HG03575 (cell line): ENCODE measurements around the gene TBC1D22A.
"Not testable (repeated sequence)": the region's sequence is repeated elsewhere in the genome, so short reads cannot be mapped to it uniquely, and the experiment has no call there.

Experiments used
- ATAC-seq: cut with Tn5 transposase; IDR thresholded peaks from one replicate; pipeline ENCODE4 v1.9.1; 2021; ENCODE audit not compliant: unreplicated experiment, insufficient number of reproducible peaks, low FRiP score; ENCODE audit errors: extremely low read depth

The TBC1D22A gene

DNA sequence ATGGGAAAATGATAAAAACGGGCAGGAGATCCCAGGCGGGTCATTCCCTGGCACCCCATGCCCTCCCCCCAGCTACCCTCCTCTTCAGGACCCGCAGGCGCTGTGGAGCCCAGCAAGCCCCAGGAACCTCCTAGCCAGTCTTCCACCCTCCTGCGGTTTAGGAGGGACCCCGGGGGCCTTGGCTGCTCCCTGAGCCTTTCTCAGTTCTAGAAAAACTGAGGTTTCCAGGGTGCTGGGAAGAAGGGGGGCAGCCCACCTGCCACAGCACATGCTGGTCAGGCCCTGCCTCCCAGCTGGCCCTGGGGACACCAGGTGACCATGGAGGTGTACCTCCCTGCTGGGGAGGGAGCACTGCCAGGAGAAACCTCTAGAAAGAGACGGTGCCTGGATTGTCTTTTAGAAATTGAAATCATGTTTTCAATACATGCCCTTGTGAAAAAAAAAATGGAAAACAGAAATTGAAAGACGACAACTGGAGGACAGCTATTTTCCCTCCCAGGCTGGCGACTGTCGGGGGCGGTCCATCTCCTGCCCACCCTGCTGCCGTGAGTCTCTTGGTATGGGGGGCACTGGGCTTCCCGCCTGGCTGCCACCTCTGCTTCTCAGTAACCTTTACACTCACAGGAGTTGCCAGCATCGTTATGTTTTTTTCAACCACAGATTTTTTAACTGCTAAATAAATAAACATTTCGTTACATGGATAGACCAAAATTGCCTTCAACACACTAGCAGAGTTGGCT lies 398.5 kb downstream of the TBC1D22A start:
- ATAC-seq = no peak

GRCh38 chr22:47161631-47162030 lies 399.2 kb downstream of the TBC1D22A start:
- ATAC-seq = no peak

GRCh38 chr22:47162865-47163264 lies 400.4 kb downstream of the TBC1D22A start:
- ATAC-seq = no peak

GRCh38 chr22:47163481-47163855 lies 401.0 kb downstream of the TBC1D22A start:
- ATAC-seq = no peak

DNA sequence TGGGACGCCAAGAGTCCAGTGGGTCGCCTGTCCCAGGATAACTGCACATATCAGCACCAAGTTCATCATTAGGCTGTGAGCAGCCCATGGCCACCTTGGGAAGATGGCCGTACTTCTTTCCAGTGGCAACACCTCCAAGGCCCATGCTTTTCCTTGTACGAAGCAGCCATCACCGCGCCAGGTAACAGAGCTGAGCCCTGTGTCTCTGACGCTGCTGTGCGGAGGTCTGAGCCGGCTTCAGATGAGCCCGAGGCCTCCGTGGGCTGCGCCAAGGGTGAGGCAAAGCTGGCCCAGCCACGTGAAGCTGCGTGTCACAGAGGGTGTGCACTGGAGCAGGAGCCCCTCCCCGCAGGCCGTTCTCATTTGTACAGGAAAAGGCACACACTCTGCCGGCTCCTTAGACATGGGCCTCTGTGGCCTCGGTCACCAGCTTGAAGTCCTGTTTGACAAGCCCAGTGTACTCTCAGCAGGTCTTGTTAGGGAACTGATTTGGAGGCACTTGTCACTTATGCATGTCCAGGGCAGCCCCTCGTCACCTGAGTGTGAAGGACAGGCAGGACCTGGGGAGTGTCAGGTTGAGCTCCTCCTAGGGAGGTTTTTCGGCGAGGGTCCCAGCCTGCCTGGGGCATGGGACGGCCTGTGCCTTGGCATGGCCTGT lies 401.5 kb downstream of the TBC1D22A start:
- no peak for ATAC-seq

DNA sequence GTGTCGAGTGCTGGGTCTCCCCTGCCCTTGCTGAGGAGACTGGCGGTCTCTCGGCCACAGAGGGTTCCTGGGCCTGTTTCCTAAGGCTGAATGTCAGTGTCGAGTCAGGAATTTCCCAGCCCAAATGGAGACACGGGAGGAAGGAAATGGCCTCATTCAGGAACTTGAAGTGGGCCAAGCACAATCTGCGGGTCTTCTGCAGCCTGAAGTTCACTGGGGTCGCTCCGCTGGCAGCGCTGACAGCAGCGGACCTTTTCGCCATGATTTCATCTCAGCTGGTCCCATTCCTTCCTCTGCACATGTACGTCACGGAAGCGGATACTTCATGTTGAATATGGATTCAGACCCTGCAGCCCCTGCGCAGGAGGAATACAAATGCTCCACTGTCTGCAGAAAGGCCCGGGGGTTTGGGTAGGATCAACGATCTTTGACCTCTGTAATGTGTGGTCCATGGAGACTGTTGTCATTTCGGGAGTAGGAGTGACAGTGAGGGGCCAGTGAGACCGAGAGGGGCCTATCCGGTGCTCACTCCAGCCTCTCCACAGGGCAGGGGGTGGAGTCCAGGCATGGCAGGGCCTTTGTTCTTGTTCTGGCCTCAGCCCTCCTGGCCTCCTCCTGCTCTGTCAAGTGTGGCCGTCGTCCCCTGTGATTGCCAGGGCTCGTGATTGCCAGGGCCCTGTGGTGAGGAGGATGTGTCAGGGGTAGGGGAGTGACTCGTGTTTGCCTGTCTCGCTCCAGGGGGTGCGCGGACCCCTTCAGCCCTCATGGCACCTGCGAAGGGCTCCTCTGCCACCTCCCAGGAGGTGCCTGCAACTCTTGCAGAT lies 402.3 kb downstream of the TBC1D22A start:
- ATAC-seq = no peak

DNA sequence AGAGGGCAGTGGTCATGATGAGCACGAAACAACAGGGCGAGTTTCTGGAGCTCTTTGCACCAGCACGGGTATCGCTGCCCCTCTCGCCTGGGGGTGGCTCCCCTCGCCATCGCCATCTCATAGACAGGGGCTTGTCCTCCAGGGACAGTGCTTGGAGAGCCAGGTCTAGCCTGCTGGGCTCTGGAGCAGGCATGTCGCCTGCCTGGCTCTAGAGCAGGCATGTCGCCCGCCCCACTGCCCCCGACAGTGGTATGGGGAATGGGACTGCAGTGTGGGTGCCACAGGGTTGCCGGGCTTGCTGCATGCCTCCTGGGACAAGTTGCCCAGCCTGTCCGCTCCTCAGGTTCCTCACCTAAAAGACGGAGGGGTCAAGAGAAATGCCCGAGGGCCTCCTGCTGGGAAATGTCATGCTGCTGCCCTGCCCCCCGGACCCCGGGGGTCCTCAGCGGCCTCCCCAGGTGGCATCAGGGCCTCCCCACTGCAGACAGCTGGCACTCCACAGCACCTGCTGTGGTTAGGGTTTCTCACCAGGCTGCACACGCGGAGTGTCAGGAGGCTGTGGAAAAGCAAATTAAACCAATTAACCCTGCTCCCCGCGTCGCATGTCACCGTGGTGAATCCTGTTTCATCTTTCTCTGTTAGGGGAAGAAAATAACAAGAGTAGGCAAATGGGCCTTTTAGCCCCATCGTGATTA lies 403.0 kb downstream of the TBC1D22A start:
- no peak for ATAC-seq

DNA sequence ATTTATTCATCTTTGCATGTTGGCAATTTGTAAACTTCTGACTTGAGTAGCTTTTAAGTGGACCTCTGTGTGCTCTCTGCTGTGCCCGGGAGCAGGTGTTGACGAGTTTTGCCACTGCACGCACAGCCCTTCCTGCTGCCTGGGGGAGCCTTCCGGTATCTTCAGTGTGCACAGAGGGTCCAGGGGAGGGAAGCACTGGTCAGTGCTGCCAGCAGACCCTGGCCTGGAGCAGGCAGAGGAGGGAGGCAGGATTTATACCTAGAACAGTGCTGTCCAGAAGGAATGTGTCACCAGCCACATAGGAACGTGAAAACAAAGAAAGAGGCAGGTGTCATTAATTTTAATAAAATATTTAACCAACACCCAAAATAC lies 403.6 kb downstream of the TBC1D22A start:
- no peak for ATAC-seq

- no peak for ATAC-seq
Observed at GRCh38 chr22:47166446-47167016, 404.1 kb downstream of the TBC1D22A start.

DNA sequence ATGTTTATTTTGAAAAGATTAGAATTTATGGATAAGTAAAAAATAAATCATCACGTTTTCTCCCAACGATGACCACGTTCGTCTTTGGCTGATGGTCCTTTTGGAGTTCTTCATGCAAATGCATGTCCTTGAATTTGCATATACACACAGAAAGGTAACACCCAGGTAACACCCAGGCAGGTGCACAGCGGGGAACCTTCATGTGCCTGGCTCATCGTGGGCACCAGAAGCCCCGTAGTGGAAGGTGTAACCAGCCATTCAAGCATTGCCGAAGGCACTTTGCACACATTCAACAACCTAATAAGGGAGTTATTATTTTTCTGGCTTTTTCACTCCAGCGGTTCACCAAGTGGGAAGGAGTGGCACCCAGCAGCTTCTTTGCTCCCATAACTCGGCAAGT lies 404.6 kb downstream of the TBC1D22A start:
- ATAC-seq = no peak

- ATAC-seq = not testable (repeated sequence)
Observed at GRCh38 chr22:47167921-47168320, 405.5 kb downstream of the TBC1D22A start.

- ATAC-seq = no peak
Observed at GRCh38 chr22:47168441-47168840, 406.0 kb downstream of the TBC1D22A start.

DNA sequence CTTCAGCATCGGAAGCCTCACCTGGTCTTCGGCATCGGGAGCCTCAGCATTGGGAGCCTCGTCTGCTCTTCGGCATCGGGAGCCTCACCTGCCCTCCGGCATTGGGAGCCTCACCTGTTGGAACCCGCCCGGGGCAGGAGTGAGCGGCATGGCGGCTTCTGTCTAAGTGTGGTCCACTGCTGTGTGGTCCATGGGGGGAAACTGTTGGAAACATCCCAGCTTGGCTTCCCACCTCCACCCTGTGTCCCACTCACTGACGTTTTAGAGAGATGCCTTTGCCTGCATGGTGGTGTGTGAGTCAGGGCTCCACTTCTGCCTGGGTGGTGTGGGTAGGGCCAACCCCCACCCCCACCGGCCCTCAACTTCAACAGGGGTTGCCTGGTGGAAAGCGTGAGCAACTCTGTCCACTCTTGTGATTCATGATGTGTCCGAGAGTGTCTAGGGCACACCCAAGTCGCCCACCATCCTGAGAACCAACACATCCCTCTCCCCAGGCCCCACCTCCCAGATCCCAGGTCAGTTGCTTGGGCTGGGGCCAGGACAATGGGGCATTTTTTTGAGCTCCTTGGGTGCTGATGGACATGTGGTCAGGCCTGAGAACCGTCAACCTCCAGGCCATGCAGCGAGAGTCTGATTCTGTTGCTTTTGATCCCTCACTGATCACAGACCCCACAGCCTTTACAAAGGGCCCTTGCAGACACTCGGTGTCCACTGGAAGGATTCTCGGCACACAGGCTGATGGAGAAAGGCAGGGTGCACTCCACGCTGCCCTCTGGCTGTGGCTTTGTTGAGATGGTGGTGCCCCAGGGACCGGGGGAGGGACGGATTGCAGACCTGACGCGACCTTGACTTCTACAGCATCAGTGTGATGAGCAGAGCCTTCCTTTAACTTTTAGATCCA lies 406.7 kb downstream of the TBC1D22A start:
- no peak for ATAC-seq

DNA sequence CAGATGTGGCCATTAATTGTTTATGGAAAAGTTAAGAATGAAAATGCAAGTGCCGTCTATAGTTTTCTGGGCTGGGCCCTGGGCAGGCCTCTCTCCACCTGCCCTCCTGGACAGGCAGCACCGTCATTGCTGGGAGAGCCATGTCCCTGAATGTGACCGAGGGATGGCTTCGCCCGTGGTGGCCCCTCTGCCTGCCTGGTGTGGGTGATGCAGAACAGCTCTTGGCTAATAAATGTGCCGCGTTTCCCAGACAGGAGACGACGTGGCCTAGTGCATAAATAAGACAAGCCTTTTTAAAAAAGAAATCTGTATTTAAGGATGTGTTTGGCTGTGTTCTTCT lies 407.3 kb downstream of the TBC1D22A start:
- no peak for ATAC-seq

DNA sequence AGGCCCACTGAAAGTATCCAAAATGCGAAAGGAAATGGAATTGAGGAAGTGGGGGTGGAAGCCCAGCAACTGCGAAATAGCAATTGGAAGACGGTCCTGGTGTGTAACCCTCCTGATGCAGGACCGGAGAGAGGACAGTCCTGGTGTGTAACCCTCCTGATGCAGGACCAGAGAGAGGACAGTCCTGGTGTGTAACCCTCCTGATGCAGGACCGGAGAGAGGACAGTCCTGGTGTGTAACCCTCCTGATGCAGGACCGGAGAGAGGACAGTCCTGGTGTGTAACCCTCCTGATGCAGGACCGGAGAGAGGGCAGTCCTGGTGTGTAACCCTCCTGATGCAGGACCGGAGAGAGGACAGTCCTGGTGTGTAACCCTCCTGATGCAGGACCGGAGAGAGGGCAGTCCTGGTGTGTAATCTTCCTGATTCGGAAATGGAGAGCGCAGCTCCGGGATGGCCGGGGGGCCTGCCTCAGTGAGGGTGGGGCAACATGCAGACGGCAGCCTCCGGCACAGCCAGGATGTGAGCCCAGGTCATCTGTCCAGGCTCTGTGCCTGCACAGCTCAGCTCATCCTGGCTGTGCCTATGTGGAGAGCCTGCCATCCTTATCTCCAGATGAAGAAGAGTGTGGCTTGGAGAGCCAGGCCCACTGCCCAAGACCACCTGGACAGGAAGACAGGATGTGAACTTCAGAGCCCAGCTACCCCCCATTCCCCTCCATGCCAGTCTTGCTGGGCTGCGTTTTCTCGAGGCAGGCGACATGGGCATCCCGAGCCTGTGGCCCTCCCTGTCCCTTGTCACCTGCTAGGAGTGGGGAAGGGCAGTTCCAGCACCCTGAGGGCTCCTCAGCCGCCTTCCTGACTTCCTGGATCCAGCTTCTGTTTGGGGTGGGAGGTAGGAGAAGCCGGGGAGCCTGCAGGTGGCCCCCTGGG lies 408.3 kb downstream of the TBC1D22A start:
- ATAC-seq = not testable (repeated sequence)

- ATAC-seq = no peak
Observed at GRCh38 chr22:47171441-47172221, 409.2 kb downstream of the TBC1D22A start.
